HepG2 (cell line): ENCODE results near the gene YWHAE. TPM values are rescaled to one million over a fixed set of nuclear protein-coding genes. Genes with fewer than 3 reads are reported as not detected.

Experiments used
- ATAC-seq: fragments of 200-7000 bp; cut with Tn5 transposase; 3 replicates; pipeline ENCODE4 v1.9.1; 2020; ENCODE audit warnings: mild to moderate bottlenecking, moderate library complexity
- BruUV-seq: library from RNA; stranded (reverse); fragments of 400-500 nt; replicated peaks from 2 replicates; lab custom pipeline; 2021; lab: Mats Ljungman, UMichigan
- CTCF ChIA-PET: fragments of 300-600 bp; formaldehyde crosslinking; extraction: SDS; loops from one replicate; lab custom pipeline; 2021; ENCODE audit warnings: low total read pairs, inconsistent platforms, low intra/inter-chr PET ratio; lab: Yijun Ruan, JAX
- POLR2A ChIA-PET: fragments of 350-600 bp; sonication (Branson Sonifier 250); formaldehyde crosslinking; loops from one replicate; lab custom pipeline; 2020; ENCODE audit warnings: antibody characterized with exemption, inconsistent platforms; lab: Yijun Ruan, JAX
- DNase-seq: peaks from one replicate; pipeline ENCODE4 v3.0.0-alpha.2; 2015; ENCODE audit warnings: low spot score
- FAIRE-seq: peaks from 3 replicates; lab custom pipeline; 2011; peaks lifted over from hg19 to GRCh38; lab: Jason Lieb, UNC
- H2AFZ ChIP-seq: one replicate; pipeline ENCODE4 v1.6.1; 2011; ENCODE audit warnings: low read length, inconsistent platforms
- H3K27ac ChIP-seq: fragments of 300-600 bp; 3 replicates; pipeline ENCODE4 v1.8.0; 2011; ENCODE audit warnings: mixed run types, mild to moderate bottlenecking, mixed read lengths, low read length, inconsistent platforms; ENCODE audit not compliant: insufficient read depth; ENCODE audit errors: extremely low read length
- H3K27me3 ChIP-seq, 2 experiments: fragments of 200-600 bp in 1 of 2; 2 replicates in 1 of 2; 3 replicates in 1 of 2; pipeline versions ENCODE4 v1.6.0 to v1.8.0; 2011; ENCODE audit warnings: low read length in 2 of 2, mild to moderate bottlenecking in 2 of 2, moderate library complexity in 2 of 2, inconsistent platforms in 1 of 2; ENCODE audit not compliant: insufficient read depth in 2 of 2, control insufficient read depth in 1 of 2
- H3K36me3 ChIP-seq, 2 experiments: fragments of 200-600 bp in 1 of 2; replicated peaks in 1 of 2; 2 replicates in 1 of 2; 3 replicates in 1 of 2; pipeline versions ENCODE4 v1.5.1 to v1.8.0; 2011; ENCODE audit warnings: low read length in 2 of 2, inconsistent platforms in 1 of 2; ENCODE audit not compliant: insufficient read depth in 2 of 2, control insufficient read depth in 1 of 2
- H3K4me1 ChIP-seq: 2 replicates; pipeline ENCODE4 v1.5.1; 2012; ENCODE audit warnings: low read length, inconsistent platforms; ENCODE audit not compliant: insufficient read depth
- H3K4me2 ChIP-seq: 2 replicates; pipeline ENCODE4 v1.6.0; 2011; ENCODE audit warnings: low read depth, low read length, inconsistent platforms
- H3K4me3 ChIP-seq, 3 experiments: fragments of 200-600 bp in 1 of 3; sonication (generic), shearing (Covaris generic) in 1 of 3; replicated peaks in 1 of 3; 2 replicates each; pipeline ENCODE4 v1.5.1; 2011 to 2016; ENCODE audit warnings: low read length in 3 of 3, inconsistent platforms in 2 of 3, low read depth in 2 of 3, mild to moderate bottlenecking in 2 of 3, control low read depth in 1 of 3, mixed read lengths in 1 of 3; ENCODE audit not compliant: insufficient read depth in 1 of 3
- H3K79me2 ChIP-seq: one replicate; pipeline ENCODE4 v1.6.1; 2011; ENCODE audit warnings: low read length, inconsistent platforms; ENCODE audit not compliant: insufficient read depth
- H3K9ac ChIP-seq: 2 replicates; pipeline ENCODE4 v1.6.0; 2011; ENCODE audit warnings: mild to moderate bottlenecking, low read depth, low read length, inconsistent platforms; ENCODE audit not compliant: insufficient read depth
- H3K9me3 ChIP-seq: 2 replicates; pipeline ENCODE4 v1.5.1; 2012; ENCODE audit warnings: mild to moderate bottlenecking, low read length
- H4K20me1 ChIP-seq: 2 replicates; pipeline ENCODE4 v1.6.0; 2011; ENCODE audit warnings: inconsistent platforms, mild to moderate bottlenecking, low read length, moderate library complexity; ENCODE audit not compliant: insufficient read depth
- CHD2 ChIP-seq: IDR thresholded peaks from 2 replicates; pipeline ENCODE4 v1.6.1; 2011; ENCODE audit warnings: low read depth, low read length, improper control_type of control experiment
- FOXA3 ChIP-seq: IDR thresholded peaks from 2 replicates; pipeline ENCODE4 v1.6.1; 2016; ENCODE audit warnings: missing genetic modification reagents, missing compliant biosample characterization
- FOXK1 ChIP-seq: sonication (generic); formaldehyde crosslinking; IDR thresholded peaks from 2 replicates; pipeline ENCODE4 v1.4.0; 2020; ENCODE audit warnings: low read depth, missing genetic modification reagents, borderline replicate concordance
- MAZ ChIP-seq, 2 experiments: sonication (generic) in 1 of 2; formaldehyde crosslinking in 1 of 2; IDR thresholded peaks; 2 replicates each; pipeline versions ENCODE4 v1.5.0 to v1.6.1; 2012 to 2020; ENCODE audit warnings: low read depth in 2 of 2, mild to moderate bottlenecking in 2 of 2, borderline replicate concordance in 1 of 2, improper control_type of control experiment in 1 of 2, low read length in 1 of 2, missing genetic modification reagents in 1 of 2, moderate library complexity in 1 of 2
- RELA ChIP-seq: sonication (generic); formaldehyde crosslinking; IDR thresholded peaks from 2 replicates; pipeline ENCODE4 v1.4.0; 2020; ENCODE audit warnings: missing genetic modification reagents
- SMARCE1 ChIP-seq: fragments of 450-650 bp; IDR thresholded peaks from 2 replicates; pipeline ENCODE4 v1.6.1; 2017; ENCODE audit warnings: borderline replicate concordance
- YEATS2 ChIP-seq: sonication (generic); formaldehyde crosslinking; IDR thresholded peaks from 2 replicates; pipeline ENCODE4 v1.4.0; 2020; ENCODE audit warnings: missing genetic modification reagents, borderline replicate concordance
- ZNF124 ChIP-seq: sonication (generic); formaldehyde crosslinking; IDR thresholded peaks from 2 replicates; pipeline ENCODE4 v1.4.0; 2020; ENCODE audit warnings: missing genetic modification reagents
- ZNF235 ChIP-seq: sonication (generic); formaldehyde crosslinking; IDR thresholded peaks from 2 replicates; pipeline ENCODE4 v1.8.1; 2023; ENCODE audit warnings: mild to moderate bottlenecking, missing genetic modification reagents, borderline replicate concordance
- ZNF296 ChIP-seq: sonication (generic); formaldehyde crosslinking; conservative IDR thresholded peaks from 2 replicates; pipeline ENCODE4 v1.5.0; 2020; ENCODE audit warnings: mild to moderate bottlenecking, missing genetic modification reagents
- ZNF562 ChIP-seq: sonication (generic); formaldehyde crosslinking; IDR thresholded peaks from 2 replicates; pipeline ENCODE4 v1.8.0; 2022; ENCODE audit warnings: missing genetic modification reagents, borderline replicate concordance
- ZNF761 ChIP-seq: sonication (generic); formaldehyde crosslinking; conservative IDR thresholded peaks from 2 replicates; pipeline ENCODE4 v1.4.0; 2020; ENCODE audit warnings: mild to moderate bottlenecking, missing genetic modification reagents
- WGBS: methylation state at CpG from one replicate; pipeline ENCODE4 v1.1.6; 2017; ENCODE audit warnings: low lambda C conversion rate; 5-methylcytosine and 5-hydroxymethylcytosine counted together
- in situ Hi-C: cut with HindIII; loops from 2 replicates; pipeline ENCODE4 v1.10.0; 2017; ENCODE audit warnings: low pct_unique_long_range_greater_than_20kb; ENCODE audit not compliant: extremely low pct_ligation_motif_present
- intact Hi-C: fragments of 100-400 bp; cut with micrococcal nuclease; formaldehyde crosslinking; loops from one replicate; pipeline ENCODE4 v1.10.0; 2022; ENCODE audit not compliant: unreplicated experiment
- polyA plus RNA-seq, 8 experiments: library from polyadenylated mRNA; depleted of rRNA in 3 of 8; stranded (reverse) in 7 of 8; unstranded in 1 of 8; fragments of >200 nt; fragmentation: Illumina TruSeq in 4 of 8; extraction: Trizol in 4 of 8; gene quantifications; 2 replicates each; pipeline versions ENCODE4 v1.2.1 to v1.2.3, GENCODE V29; 2011 to 2016; ENCODE audit warnings: low read depth in 4 of 8, missing spikeins in 1 of 8, mixed read lengths in 1 of 8; ENCODE audit not compliant: insufficient read depth in 1 of 8
- total RNA-seq, 5 experiments: library from RNA; depleted of rRNA; stranded (reverse); fragments of >200 nt; fragmentation: Illumina TruSeq; extraction: Trizol; gene quantifications; 2 replicates each; pipeline ENCODE4 v1.2.3, GENCODE V29; 2016; ENCODE audit warnings: low read depth in 1 of 5
- TF ChIP-seq, protein P1 (sequence below): sonication (generic); formaldehyde crosslinking; IDR thresholded peaks from 2 replicates; pipeline ENCODE4 v1.4.0; 2020; ENCODE audit warnings: missing genetic modification reagents

Gene YWHAE
- total and polyA plus RNA-seq, 2 of the 13 experiments (the other 11 are each of a cell fraction or from before 2014, with no cell fraction given) = 256 to 335 TPM

DNA sequence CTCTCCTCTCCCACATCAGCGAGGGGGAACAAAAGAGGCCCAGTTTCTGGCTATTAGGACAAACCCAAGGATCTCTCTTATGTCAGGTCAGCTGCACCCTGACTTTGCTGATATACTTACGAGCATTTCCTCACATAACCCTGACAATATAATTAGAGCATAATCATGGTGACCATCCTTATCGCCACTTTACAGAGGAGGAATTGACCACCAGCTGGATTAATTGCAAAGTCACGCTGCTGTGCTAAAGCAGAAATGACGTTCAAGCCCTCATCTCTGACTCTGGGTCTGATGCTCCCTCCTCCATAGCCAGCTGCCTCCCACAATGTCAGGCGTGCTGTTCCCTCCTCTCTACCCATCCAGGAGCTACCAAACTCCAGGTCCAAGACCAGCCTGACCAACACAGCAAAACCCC is 78.0 kb downstream of the YWHAE start:
- Histone ChIP-seq H3K79me2 (no peaks in the 10 kb centered on the region), H3K36me3 (no peaks in the 10 kb centered on the region)
- intact Hi-C loops = no loop called here
- TF ChIP-seq FOXA3 (CRISPR knock-in tag) (no peak), YEATS2 (CRISPR knock-in tag) (no peak), ZNF562 (CRISPR knock-in tag) (no peak), ZNF761 (no peak), ZNF296 (CRISPR knock-in tag) (no peak), SMARCE1 (no peak), CHD2 (no peak), RELA (CRISPR knock-in tag) (no peak), ZNF235 (no peak), MAZ (IDR thresholded peaks at IDR 0.05; ENCODE audit: borderline replicate concordance, low read depth, low read length) (no peak), MAZ (CRISPR knock-in tag; IDR thresholded peaks at IDR 0.05; ENCODE audit: low read depth) (no peak), FOXK1 (no peak), ZNF124 (CRISPR knock-in tag) (no peak)
- TF ChIP-seq, protein P1, sequence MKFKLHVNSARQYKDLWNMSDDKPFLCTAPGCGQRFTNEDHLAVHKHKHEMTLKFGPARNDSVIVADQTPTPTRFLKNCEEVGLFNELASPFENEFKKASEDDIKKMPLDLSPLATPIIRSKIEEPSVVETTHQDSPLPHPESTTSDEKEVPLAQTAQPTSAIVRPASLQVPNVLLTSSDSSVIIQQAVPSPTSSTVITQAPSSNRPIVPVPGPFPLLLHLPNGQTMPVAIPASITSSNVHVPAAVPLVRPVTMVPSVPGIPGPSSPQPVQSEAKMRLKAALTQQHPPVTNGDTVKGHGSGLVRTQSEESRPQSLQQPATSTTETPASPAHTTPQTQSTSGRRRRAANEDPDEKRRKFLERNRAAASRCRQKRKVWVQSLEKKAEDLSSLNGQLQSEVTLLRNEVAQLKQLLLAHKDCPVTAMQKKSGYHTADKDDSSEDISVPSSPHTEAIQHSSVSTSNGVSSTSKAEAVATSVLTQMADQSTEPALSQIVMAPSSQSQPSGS (CRISPR knock-in tag) = no peak
- TF ChIP-seq, all 625 proteins: peak for 0
- Histone ChIP-seq H3K9me3 (no peaks in the 10 kb centered on the region), H3K4me1 (no peaks in the 10 kb centered on the region), H3K4me3 (no peak overlapping the region), H3K4me2 (no peak overlapping the region), H3K27ac (no peak overlapping the region), H2AFZ (no peak overlapping the region), H4K20me1 (no peaks in the 10 kb centered on the region), H3K9ac (no peak overlapping the region), H3K27me3 (peaks cover 0 to 13% of the 10 kb centered on the region in 2 experiments; a peak in 2 of 5 replicates)
- CTCF ChIA-PET = no interaction called here
- POLR2A ChIA-PET = no interaction called here
- no TSS peak for BruUV-seq
- ATAC-seq (no peak), FAIRE-seq (no peak), DNase-seq (no peak)
- in situ Hi-C loops = no loop called here
- WGBS = 13% methylated on average over 5 of the region's 6 CpGs
